Measurements from ENCODE around the gene SERINC3.
"Not testable (repeated sequence)": the region's sequence is repeated elsewhere in the genome, so short reads cannot be mapped to it uniquely, and the experiment has no call there.

The SERINC3 gene

DNA sequence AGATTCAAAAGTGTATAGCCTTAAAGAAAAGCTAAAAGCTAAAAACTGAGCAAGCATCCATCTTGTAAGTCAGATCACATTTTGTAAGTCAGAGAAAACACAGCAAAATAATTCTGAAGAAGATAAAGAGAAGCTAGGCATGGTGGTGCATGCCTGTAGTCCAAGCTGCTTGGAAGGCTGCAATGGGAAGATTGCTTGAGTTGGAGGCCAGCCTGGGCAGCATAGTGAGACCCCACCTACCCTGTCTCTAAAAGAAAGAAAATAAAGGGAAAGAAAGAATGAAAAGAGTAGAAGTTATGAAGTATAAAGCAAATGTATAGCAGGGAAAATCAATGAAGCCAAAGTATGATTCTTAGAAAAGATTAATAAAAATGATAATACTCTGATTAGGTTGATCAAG lies 40.0 kb upstream of the SERINC3 start:
- Mint-ChIP-seq H3K4me1 (peaks cover 9% of the 10 kb centered on the region), H3K27ac (no peak overlapping the region), H3K36me3 (ENCODE audit: low read depth) (no peaks in the 10 kb centered on the region), H3K4me3 (no peak overlapping the region), H3K9me3 (no peaks in the 10 kb centered on the region), H3K27me3 (ENCODE audit: low read depth) (no peaks in the 10 kb centered on the region)
- TF ChIP-seq, protein P1, sequence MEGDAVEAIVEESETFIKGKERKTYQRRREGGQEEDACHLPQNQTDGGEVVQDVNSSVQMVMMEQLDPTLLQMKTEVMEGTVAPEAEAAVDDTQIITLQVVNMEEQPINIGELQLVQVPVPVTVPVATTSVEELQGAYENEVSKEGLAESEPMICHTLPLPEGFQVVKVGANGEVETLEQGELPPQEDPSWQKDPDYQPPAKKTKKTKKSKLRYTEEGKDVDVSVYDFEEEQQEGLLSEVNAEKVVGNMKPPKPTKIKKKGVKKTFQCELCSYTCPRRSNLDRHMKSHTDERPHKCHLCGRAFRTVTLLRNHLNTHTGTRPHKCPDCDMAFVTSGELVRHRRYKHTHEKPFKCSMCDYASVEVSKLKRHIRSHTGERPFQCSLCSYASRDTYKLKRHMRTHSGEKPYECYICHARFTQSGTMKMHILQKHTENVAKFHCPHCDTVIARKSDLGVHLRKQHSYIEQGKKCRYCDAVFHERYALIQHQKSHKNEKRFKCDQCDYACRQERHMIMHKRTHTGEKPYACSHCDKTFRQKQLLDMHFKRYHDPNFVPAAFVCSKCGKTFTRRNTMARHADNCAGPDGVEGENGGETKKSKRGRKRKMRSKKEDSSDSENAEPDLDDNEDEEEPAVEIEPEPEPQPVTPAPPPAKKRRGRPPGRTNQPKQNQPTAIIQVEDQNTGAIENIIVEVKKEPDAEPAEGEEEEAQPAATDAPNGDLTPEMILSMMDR (IDR thresholded peaks at IDR 0.05; ENCODE audit: unreplicated experiment in 3 of 3) = no peak

DNA sequence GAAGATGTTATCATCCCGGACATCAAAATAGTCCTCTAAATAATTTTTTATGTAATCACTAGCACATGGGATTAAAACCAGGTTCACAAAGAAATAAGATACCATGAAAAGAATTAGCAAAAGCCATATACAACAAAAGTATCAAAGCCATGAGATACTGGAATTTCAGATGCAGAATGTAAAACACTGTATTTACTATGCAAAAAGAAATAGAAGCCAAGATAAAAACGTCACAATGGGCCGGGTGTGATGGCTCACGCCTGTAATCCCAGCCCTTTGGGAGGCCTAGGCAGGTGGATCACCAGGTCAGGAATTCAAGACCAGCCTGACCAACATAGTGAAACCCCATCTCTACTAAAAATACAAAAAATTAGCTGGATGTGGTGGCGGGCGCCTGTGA lies 38.9 kb upstream of the SERINC3 start:
- H3K36me3 Mint-ChIP-seq (ENCODE audit: low read depth); H3K4me1 Mint-ChIP-seq; H3K9me3 Mint-ChIP-seq; H3K27me3 Mint-ChIP-seq (ENCODE audit: low read depth); H3K27ac Mint-ChIP-seq; H3K4me3 Mint-ChIP-seq: not testable (repeated sequence)

DNA sequence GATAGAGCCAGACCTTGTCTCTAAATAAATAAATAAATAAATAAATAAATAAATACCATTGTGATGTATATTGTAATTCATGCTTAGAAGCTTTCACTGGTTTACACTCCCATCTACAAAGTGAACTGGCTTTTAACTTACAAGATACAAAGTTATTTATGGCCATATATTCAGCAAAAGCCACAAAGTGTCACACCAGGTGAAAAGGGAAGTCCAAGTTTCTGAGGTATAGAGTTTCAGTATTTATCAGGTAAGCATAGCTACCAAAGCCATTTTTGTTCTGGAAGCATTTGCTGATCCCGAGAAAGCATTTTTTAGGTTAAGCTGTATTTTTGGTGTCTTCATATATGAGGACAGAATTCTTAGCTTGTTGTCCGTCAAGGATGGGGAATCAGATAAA lies 38.4 kb upstream of the SERINC3 start:
- no peaks in the 10 kb centered on the region for H3K9me3 Mint-ChIP-seq

DNA sequence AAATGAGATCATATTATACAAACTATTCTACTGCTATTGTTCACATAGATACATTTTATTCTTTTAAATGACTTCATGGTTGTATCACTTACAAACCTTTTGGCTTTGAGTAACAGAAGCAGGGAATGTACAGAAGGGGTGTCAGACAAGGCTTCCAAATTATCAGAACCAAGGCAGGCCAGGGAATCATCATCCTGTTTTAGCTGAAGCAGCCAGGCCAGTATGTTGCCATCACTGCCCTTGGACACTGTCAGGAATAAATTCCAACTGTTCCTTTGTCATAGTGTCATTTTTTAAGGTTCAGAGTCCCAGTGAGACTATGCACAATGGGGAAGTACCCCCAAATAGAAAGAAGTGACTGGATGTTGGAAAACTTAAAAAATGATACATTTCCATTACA lies 37.4 kb upstream of the SERINC3 start:
- peaks cover 12% of the 10 kb centered on the region for H3K4me1 Mint-ChIP-seq

More for the DNA sequence above, 38.4 kb upstream of the SERINC3 start:
- H3K36me3 Mint-ChIP-seq (ENCODE audit: low read depth) = no peaks in the 10 kb centered on the region
- peaks cover 9% of the 10 kb centered on the region for H3K4me1 Mint-ChIP-seq
- TF ChIP-seq, protein P1 (IDR thresholded peaks at IDR 0.05; ENCODE audit: unreplicated experiment in 3 of 3) = no peak
- H3K27ac Mint-ChIP-seq = no peak overlapping the region
- H3K4me3 Mint-ChIP-seq = no peak overlapping the region
- no peaks in the 10 kb centered on the region for H3K27me3 Mint-ChIP-seq (ENCODE audit: low read depth)

DNA sequence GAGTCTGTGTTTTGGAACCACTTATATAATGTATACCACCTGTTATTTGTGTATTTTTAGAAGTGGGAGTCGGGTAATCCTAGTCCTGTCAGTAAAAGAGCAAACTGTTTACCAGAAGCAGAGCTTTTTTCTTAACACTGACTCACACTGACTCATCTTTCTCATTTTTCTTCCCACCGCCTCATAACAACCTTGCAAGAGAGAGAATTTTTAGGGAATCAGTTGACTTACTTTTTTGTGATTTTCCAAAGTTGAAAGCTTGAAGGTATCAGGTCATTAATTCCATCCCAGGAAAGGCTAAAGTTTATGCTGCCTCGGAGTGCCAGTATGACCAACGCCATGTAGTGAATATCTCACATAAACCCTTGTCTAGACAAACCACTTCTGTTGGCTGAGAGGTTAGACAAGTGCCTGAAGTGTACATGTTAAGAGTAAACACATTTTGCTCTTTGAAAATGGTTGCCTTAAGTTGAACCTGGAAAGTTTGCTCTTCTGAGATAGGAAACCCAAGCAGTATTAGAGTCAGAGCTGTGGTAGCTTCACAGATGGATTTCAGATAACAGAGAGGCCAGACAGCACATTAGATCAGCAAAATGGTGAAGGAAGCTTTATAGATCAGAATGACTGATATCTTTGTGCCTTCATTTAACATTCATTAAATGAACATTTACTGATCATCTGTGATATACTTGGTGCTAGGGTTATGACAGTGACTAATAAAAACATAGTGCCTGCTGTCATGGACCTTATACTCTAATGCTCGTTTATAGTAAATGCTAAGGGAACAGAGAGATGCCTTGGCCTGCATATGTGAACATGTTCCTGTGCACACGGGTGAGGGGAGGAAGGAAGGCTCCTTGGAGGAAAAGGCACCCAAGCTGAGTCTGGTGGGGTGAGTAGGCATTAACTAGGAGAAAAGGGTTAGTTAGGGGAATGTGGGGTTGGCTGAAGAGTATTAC lies 31.4 kb upstream of the SERINC3 start:
- no peaks in the 10 kb centered on the region for H3K36me3 Mint-ChIP-seq (ENCODE audit: low read depth)
- H3K4me3 Mint-ChIP-seq = peak overlapping the region in 2 of 3 experiments; percentile 3 to 26
- peak overlapping the region; percentile 78 to 84 (median 78) for H3K27ac Mint-ChIP-seq
- TF ChIP-seq, protein P1 (IDR thresholded peaks at IDR 0.05; ENCODE audit: unreplicated experiment in 3 of 3) = no peak
- H3K9me3 Mint-ChIP-seq = no peaks in the 10 kb centered on the region
- H3K4me1 Mint-ChIP-seq = peaks cover 48% of the 10 kb centered on the region
- no peaks in the 10 kb centered on the region for H3K27me3 Mint-ChIP-seq (ENCODE audit: low read depth)

More for the DNA sequence above, 37.4 kb upstream of the SERINC3 start:
- TF ChIP-seq, protein P1 (IDR thresholded peaks at IDR 0.05; ENCODE audit: unreplicated experiment in 3 of 3) = no peak
- Mint-ChIP-seq H3K4me3 (no peak overlapping the region), H3K9me3 (no peaks in the 10 kb centered on the region), H3K27ac (no peak overlapping the region), H3K27me3 (ENCODE audit: low read depth) (no peaks in the 10 kb centered on the region), H3K36me3 (ENCODE audit: low read depth) (no peaks in the 10 kb centered on the region)

DNA sequence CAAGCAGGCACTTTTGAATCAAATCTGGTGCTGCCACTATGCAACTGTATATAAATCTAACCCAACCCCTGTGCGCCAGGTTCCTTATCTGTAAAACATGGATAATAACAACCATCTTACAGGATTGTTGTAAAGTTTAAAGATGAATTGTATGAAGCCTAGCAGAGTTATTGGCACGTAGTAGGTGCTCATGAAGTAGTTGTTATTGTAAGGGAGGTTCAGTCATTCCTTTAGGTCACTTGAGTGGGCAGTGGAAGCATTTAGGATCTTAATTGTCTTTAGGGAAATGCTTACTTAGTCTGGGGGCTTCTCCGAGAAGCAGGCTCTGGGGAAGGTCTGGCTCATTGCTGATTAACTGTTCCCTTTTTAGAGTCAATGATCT lies 30.7 kb upstream of the SERINC3 start:
- peak overlapping the region; percentile 78 to 84 (median 78) for H3K27ac Mint-ChIP-seq
- TF ChIP-seq, protein P1 (IDR thresholded peaks at IDR 0.05; ENCODE audit: unreplicated experiment in 3 of 3) = no peak
- H3K27me3 Mint-ChIP-seq (ENCODE audit: low read depth) = no peaks in the 10 kb centered on the region
- no peaks in the 10 kb centered on the region for H3K36me3 Mint-ChIP-seq (ENCODE audit: low read depth)
- H3K9me3 Mint-ChIP-seq = no peaks in the 10 kb centered on the region
- H3K4me3 Mint-ChIP-seq = peak overlapping the region in 2 of 3 experiments; percentile 3 to 26
- peaks cover 49% of the 10 kb centered on the region for H3K4me1 Mint-ChIP-seq

All from nephron (organoid).